Pancreas (tissue), 10 donors: ENCODE measurements around the gene ZSWIM8. TPM values are rescaled to one million over a fixed set of nuclear protein-coding genes. Genes with fewer than 3 reads are reported as not detected.
A peak's percentile ranks its signal among the peaks of the same experiment; 100 is the strongest.
"Not testable (repeated sequence)": the region's sequence is repeated elsewhere in the genome, so short reads cannot be mapped to it uniquely, and the experiment has no call there.

Experiments
- ATAC-seq, 4 donors: fragments of 200-7000 bp; cut with Tn5 transposase; one replicate each; pipeline versions ENCODE4 v1.8.0 to v1.9.1; 2020; ENCODE audit warnings: mild to moderate bottlenecking in 4 of 4, moderate library complexity in 4 of 4
- DNase-seq, 6 donors: peaks; one replicate each; pipeline ENCODE4 v3.0.0-alpha.2; 2020
- FAIRE-seq: peaks from 2 replicates; lab custom pipeline; 2012; peaks lifted over from hg19 to GRCh38; lab: Jason Lieb, UNC
- H3K27ac ChIP-seq, 4 donors: fragments of 200-600 bp; sonication (generic); 1 replicate in 3 of 4; 2 replicates in 1 of 4; pipeline versions ENCODE4 v1.5.0 to v1.8.0; 2020
- H3K27me3 ChIP-seq, 4 donors: fragments of 200-600 bp; one replicate each; pipeline ENCODE4 v1.8.0; 2021
- H3K36me3 ChIP-seq, 3 donors: fragments of 200-600 bp; sonication (generic) in 1 of 3; one replicate each; pipeline versions ENCODE4 v1.5.0 to v1.8.0; 2020 to 2021
- H3K4me1 ChIP-seq, 3 donors: fragments of 200-600 bp; one replicate each; pipeline ENCODE4 v1.8.0; 2021
- H3K4me3 ChIP-seq, 4 donors: fragments of 200-600 bp; sonication (generic) in 2 of 4; one replicate each; pipeline versions ENCODE4 v1.5.0 to v1.8.0; 2020 to 2021
- H3K9me3 ChIP-seq, 4 donors: fragments of 200-600 bp; one replicate each; pipeline ENCODE4 v1.8.0; 2021
- CTCF ChIP-seq, 4 donors: fragments of 200-600 bp; sonication (generic) in 3 of 4; IDR thresholded peaks; one replicate each; pipeline versions ENCODE4 v1.5.0 to v1.8.0; 2021; ENCODE audit warnings: antibody characterized with exemption in 4 of 4
- WGBS, 2 donors: extraction: QIAGEN DNeasy Blood & Tissue Kit; methylation state at CpG; one replicate each; pipeline ENCODE4 v1.1.7; 2013; 5-methylcytosine and 5-hydroxymethylcytosine counted together
- intact Hi-C, 3 donors: fragments of 100-400 bp; cut with DNase I; formaldehyde crosslinking; loops; one replicate each; pipeline versions ENCODE4 v1.11.1 to v1.14.2; 2022
- polyA plus RNA-seq, 2 donors: library from polyadenylated mRNA; stranded (reverse); fragments of 200-250 nt; gene quantifications; one replicate each; pipeline ENCODE4 v1.2.3, GENCODE V29; 2013
- total RNA-seq, 6 donors: library from RNA; stranded (reverse); fragmentation: NEBNext Ultra II Directional in 4 of 6; extraction: Animal tissue kit (Norgen Biotek cat#: 25700) in 4 of 6; gene quantifications; one replicate each; pipeline versions ENCODE4 v1.2.1 to v1.2.4, GENCODE V29; 2021 to 2023
- donor health status: healthy with polysubstance abuse.
- donor health status: DM: no; HTN: no; CAD: no; lungs with moderate emphysema.
- donor health status: DM: no; HTN: no; CAD: no.
- donor health status: control.
- donor health status: control.
- donor health status: Bipolar disorder and iron deficiency.
- donor health status: DM: yes; HTN: yes; CAD: no.
- donor health status: DM: no; HTN: no; CAD: no.
- donor health status: DM: no; HTN: no; CAD: no.
- donor health status: DM: yes; HTN: yes; CAD: no.

ZSWIM8 gene
- total and polyA plus RNA-seq, 8 donors = 20.7 to 187 (median 40.1) TPM

- FAIRE-seq = no peak
- Histone ChIP-seq H3K27me3 (no peaks in the 10 kb centered on the region), H3K9me3 (no peaks in the 10 kb centered on the region), H3K27ac (no peak overlapping the region), H3K4me3 (no peak overlapping the region), H3K4me1 (peaks cover 9 to 20% (median 14%) of the 10 kb centered on the region in 3 donors), H3K36me3 (peaks cover 10 to 68% (median 36%) of the 10 kb centered on the region in 3 donors)
- no peak for ATAC-seq
- 91 to 92% methylated on average over 22 of the region's 22 CpGs for WGBS, 2 donors
- no peak for DNase-seq
- intact Hi-C loops = no loop called here
- no peak for TF ChIP-seq CTCF (IDR thresholded peaks at IDR 0.05)
Observed at GRCh38 chr10:73790886-73791625, 5.7 kb downstream of the ZSWIM8 start.

GRCh38 chr10:73791871-73792400 lies 6.5 kb downstream of the ZSWIM8 start:
- no peak for FAIRE-seq
- Histone ChIP-seq H3K36me3 (peaks cover 10 to 77% (median 36%) of the 10 kb centered on the region in 3 donors), H3K4me1 (peaks cover 4 to 14% (median 9%) of the 10 kb centered on the region in 3 donors), H3K4me3 (no peak overlapping the region), H3K27me3 (no peaks in the 10 kb centered on the region), H3K27ac (no peak overlapping the region), H3K9me3 (no peaks in the 10 kb centered on the region)
- TF ChIP-seq CTCF (IDR thresholded peaks at IDR 0.05) = no peak
- DNase-seq = peak in 2 of 6 donors; percentile 27 to 49
- ATAC-seq = no peak
- 93 to 97% methylated on average over 26 of the region's 26 CpGs for WGBS, 2 donors
- intact Hi-C loops = no loop called here

- H3K27me3 ChIP-seq = no peaks in the 10 kb centered on the region
- no peak overlapping the region for H3K27ac ChIP-seq
- no peak overlapping the region for H3K4me3 ChIP-seq
- no peak for FAIRE-seq
- peak in 1 of 6 donors; percentile 32 for DNase-seq
- no peaks in the 10 kb centered on the region for H3K9me3 ChIP-seq
- intact Hi-C loops = no loop called here
- ATAC-seq = no peak
- peaks cover 0 to under 1% (median 0%) of the 10 kb centered on the region in 3 donors for H3K4me1 ChIP-seq
- H3K36me3 ChIP-seq = peaks cover 10 to 86% (median 36%) of the 10 kb centered on the region in 3 donors
- TF ChIP-seq CTCF (IDR thresholded peaks at IDR 0.05) = no peak
- WGBS, 2 donors = 88 to 91% methylated on average over 5 of the region's 5 CpGs
Observed at GRCh38 chr10:73793456-73793855, 8.1 kb downstream of the ZSWIM8 start.

GRCh38 chr10:73795491-73795890 lies 10.1 kb downstream of the ZSWIM8 start:
- peak in 1 of 6 donors; percentile 13 for DNase-seq
- H3K27me3 ChIP-seq, ATAC-seq, H3K4me1 ChIP-seq, H3K9me3 ChIP-seq, intact Hi-C loops, H3K27ac ChIP-seq, H3K4me3 ChIP-seq, FAIRE-seq: not testable (repeated sequence)
- peaks cover 10 to 80% (median 24%) of the 10 kb centered on the region in 3 donors for H3K36me3 ChIP-seq
- WGBS, 2 donors = 93 to 94% methylated on average over 10 of the region's 10 CpGs

- peaks cover 7 to 77% (median 24%) of the 10 kb centered on the region in 3 donors for H3K36me3 ChIP-seq
Observed at GRCh38 chr10:73796035-73796434, 10.6 kb downstream of the ZSWIM8 start.

More at GRCh38 chr10:73796035-73796434, 10.6 kb downstream of the ZSWIM8 start:
- H3K4me3 ChIP-seq, H3K9me3 ChIP-seq, H3K27me3 ChIP-seq, ATAC-seq, FAIRE-seq, H3K4me1 ChIP-seq, intact Hi-C loops, H3K27ac ChIP-seq: not testable (repeated sequence)
- 96 to 97% methylated on average over 8 of the region's 8 CpGs for WGBS, 2 donors
- DNase-seq = peak in 1 of 6 donors; percentile 19
